H9 (cell line): Measurements from ENCODE around the gene ALG14. TPM values are rescaled to one million over a fixed set of nuclear protein-coding genes. Genes with fewer than 3 reads are reported as not detected.

ENCODE experiments used
- DNase-seq: peaks from one replicate; pipeline ENCODE4 v3.0.0-alpha.2; 2017
- H2AFZ ChIP-seq: one replicate; pipeline ENCODE4 v1.6.1; 2013; ENCODE audit warnings: mild to moderate bottlenecking, low read length, control low read depth, moderate library complexity
- H2AK5ac ChIP-seq: 2 replicates; pipeline ENCODE4 v1.6.1; 2013; ENCODE audit warnings: low read length, control low read depth, mixed read lengths; ENCODE audit not compliant: insufficient read length
- H2BK120ac ChIP-seq: one replicate; pipeline ENCODE4 v1.6.1; 2013; ENCODE audit warnings: low read depth, mild to moderate bottlenecking, low read length, control low read depth, inconsistent platforms; ENCODE audit not compliant: poor library complexity, severe bottlenecking
- H2BK12ac ChIP-seq: 2 replicates; pipeline ENCODE4 v1.6.1; 2013; ENCODE audit warnings: low read length, control low read depth, mixed read lengths, low read depth; ENCODE audit not compliant: insufficient read length
- H2BK15ac ChIP-seq: 2 replicates; pipeline ENCODE4 v1.6.1; 2013; ENCODE audit warnings: low read depth, low read length, control low read depth
- H2BK20ac ChIP-seq: one replicate; pipeline ENCODE4 v1.6.1; 2013; ENCODE audit warnings: low read depth, mild to moderate bottlenecking, low read length, control low read depth, inconsistent platforms; ENCODE audit not compliant: poor library complexity, severe bottlenecking
- H2BK5ac ChIP-seq: 2 replicates; pipeline ENCODE4 v1.6.1; 2013; ENCODE audit warnings: low read length, control low read depth, mixed read lengths; ENCODE audit not compliant: insufficient read length
- H3K14ac ChIP-seq: 2 replicates; pipeline ENCODE4 v1.6.1; 2013; ENCODE audit warnings: low read length, control low read depth; ENCODE audit not compliant: insufficient read depth
- H3K18ac ChIP-seq: 2 replicates; pipeline ENCODE4 v1.6.1; 2013; ENCODE audit warnings: low read depth, mild to moderate bottlenecking, mixed read lengths, low read length, control low read depth; ENCODE audit not compliant: insufficient read length
- H3K23ac ChIP-seq: 2 replicates; pipeline ENCODE4 v1.6.1; 2013; ENCODE audit warnings: low read length, control low read depth, mixed read lengths, low read depth; ENCODE audit not compliant: insufficient read length
- H3K23me2 ChIP-seq: 2 replicates; pipeline ENCODE4 v1.6.1; 2013; ENCODE audit warnings: low read depth, mild to moderate bottlenecking, mixed read lengths, low read length, control low read depth; ENCODE audit not compliant: insufficient read length, poor library complexity, severe bottlenecking
- H3K27ac ChIP-seq: 2 replicates; pipeline ENCODE4 v1.5.1; 2013; ENCODE audit warnings: low read length, control low read depth, mixed read lengths, low read depth; ENCODE audit not compliant: insufficient read length
- H3K27me3 ChIP-seq: 2 replicates; pipeline ENCODE4 v1.6.1; 2013; ENCODE audit warnings: low read length, control low read depth, inconsistent platforms; ENCODE audit not compliant: insufficient read depth
- H3K4ac ChIP-seq: 2 replicates; pipeline ENCODE4 v1.6.1; 2013; ENCODE audit warnings: low read depth, mild to moderate bottlenecking, control low read depth, inconsistent platforms, low read length, moderate library complexity
- H3K4me1 ChIP-seq: 2 replicates; pipeline ENCODE4 v1.6.1; 2013; ENCODE audit warnings: low read length, control low read depth, inconsistent platforms; ENCODE audit not compliant: insufficient read depth
- H3K4me2 ChIP-seq: 2 replicates; pipeline ENCODE4 v1.6.1; 2013; ENCODE audit warnings: low read length, control low read depth, mixed read lengths; ENCODE audit not compliant: insufficient read length, insufficient read depth
- H3K56ac ChIP-seq: 2 replicates; pipeline ENCODE4 v1.6.1; 2013; ENCODE audit warnings: low read depth, mild to moderate bottlenecking, mixed read lengths, low read length, control low read depth; ENCODE audit not compliant: insufficient read length
- H3K79me1 ChIP-seq: 2 replicates; pipeline ENCODE4 v1.6.1; 2013; ENCODE audit warnings: low read depth, mild to moderate bottlenecking, moderate library complexity, low read length, control low read depth, inconsistent platforms; ENCODE audit not compliant: insufficient read depth, poor library complexity, severe bottlenecking
- H3K79me2 ChIP-seq: 2 replicates; pipeline ENCODE4 v1.6.1; 2013; ENCODE audit warnings: low read length, control low read depth, inconsistent platforms; ENCODE audit not compliant: insufficient read depth
- H3K9ac ChIP-seq: 2 replicates; pipeline ENCODE4 v1.6.1; 2013; ENCODE audit warnings: low read length, control low read depth, mixed read lengths; ENCODE audit not compliant: insufficient read length; ENCODE audit errors: extremely low read depth
- H3K9me3 ChIP-seq: one replicate; pipeline ENCODE4 v1.6.1; 2013; ENCODE audit warnings: low read depth, low read length, inconsistent platforms; ENCODE audit not compliant: control insufficient read depth
- H3T11ph ChIP-seq: one replicate; pipeline ENCODE4 v1.6.1; 2013; ENCODE audit warnings: mild to moderate bottlenecking, low read length, control low read depth, inconsistent platforms
- H4K20me1 ChIP-seq: one replicate; pipeline ENCODE4 v1.6.1; 2013; ENCODE audit not compliant: control insufficient read depth, insufficient read length, insufficient read depth
- H4K5ac ChIP-seq: 2 replicates; pipeline ENCODE4 v1.6.1; 2013; ENCODE audit warnings: low read depth, mild to moderate bottlenecking, mixed read lengths, low read length, control low read depth; ENCODE audit not compliant: insufficient read length
- H4K8ac ChIP-seq: replicated peaks from 2 replicates; pipeline ENCODE4 v1.6.1; 2013; ENCODE audit warnings: low read length, control low read depth, mixed read lengths, low read depth; ENCODE audit not compliant: insufficient read length
- H4K91ac ChIP-seq: 2 replicates; pipeline ENCODE4 v1.6.1; 2013; ENCODE audit warnings: low read depth, mild to moderate bottlenecking, moderate library complexity, mixed read lengths, low read length, control low read depth; ENCODE audit not compliant: insufficient read length
- H3K27ac Mint-ChIP-seq, 3 experiments: 2 replicates in 2 of 3; 3 replicates in 1 of 3; pipeline ENCODE4 v1.8.0; 2020 to 2021; ENCODE audit warnings: mixed read lengths in 3 of 3, mild to moderate bottlenecking in 1 of 3, moderate library complexity in 1 of 3
- H3K27me3 Mint-ChIP-seq: 2 replicates; pipeline ENCODE4 v1.8.0; 2021; ENCODE audit warnings: low read depth, mild to moderate bottlenecking, moderate library complexity, mixed read lengths
- H3K36me3 Mint-ChIP-seq, 3 experiments: 2 replicates in 2 of 3; 3 replicates in 1 of 3; pipeline ENCODE4 v1.8.0; 2020 to 2021; ENCODE audit warnings: low read depth in 3 of 3, mixed read lengths in 3 of 3; ENCODE audit not compliant: insufficient read depth in 1 of 3
- H3K4me1 Mint-ChIP-seq, 2 experiments: 2 replicates each; pipeline ENCODE4 v1.8.0; 2020; ENCODE audit warnings: mixed read lengths in 2 of 2
- H3K4me3 Mint-ChIP-seq, 2 experiments: 2 replicates in 1 of 2; 3 replicates in 1 of 2; pipeline ENCODE4 v1.8.0; 2020 to 2021; ENCODE audit warnings: mild to moderate bottlenecking in 2 of 2, mixed read lengths in 2 of 2, moderate library complexity in 1 of 2
- H3K9me3 Mint-ChIP-seq, 2 experiments: 2 replicates in 1 of 2; 3 replicates in 1 of 2; pipeline ENCODE4 v1.8.0; 2020; ENCODE audit warnings: mild to moderate bottlenecking in 2 of 2, mixed read lengths in 2 of 2, moderate library complexity in 1 of 2
- CTCF ChIP-seq: fragments of 200-600 bp; sonication (generic); conservative IDR thresholded peaks from 3 replicates; pipeline ENCODE4 v1.8.0; 2021; ENCODE audit warnings: antibody characterized with exemption, mild to moderate bottlenecking
- WGBS: extraction: QIAGEN DNeasy Blood & Tissue Kit; methylation state at CpG from one replicate; pipeline ENCODE4 v1.1.7; 2013; ENCODE audit warnings: missing lambda C conversion rate, low lambda C conversion rate, mixed read lengths; ENCODE audit not compliant: insufficient read length; ENCODE audit errors: extremely low coverage; 5-methylcytosine and 5-hydroxymethylcytosine counted together
- total RNA-seq: library from RNA; stranded (reverse); gene quantifications from 2 replicates; pipeline ENCODE4 v1.2.1, GENCODE V29; 2021

Gene ALG14
- total RNA-seq, 1 experiment from 2014 or later, result 2.5 TPM

GRCh38 chr1:94992161-94992560 is 80.6 kb downstream of the ALG14 start:
- no peak overlapping the region for H3K27ac ChIP-seq
- H3K79me2 ChIP-seq, result no peaks in the 10 kb centered on the region
- Mint-ChIP-seq H3K27me3 (no peaks in the 10 kb centered on the region), H3K4me3 (no peak overlapping the region), H3K36me3 (no peaks in the 10 kb centered on the region), H3K4me1 (no peaks in the 10 kb centered on the region), H3K27ac (no peak overlapping the region), H3K9me3 (no peaks in the 10 kb centered on the region)
- H2BK120ac ChIP-seq, result no peak overlapping the region
- no peak overlapping the region for H3K23ac ChIP-seq
- no peak overlapping the region for H2AK5ac ChIP-seq
- no peak overlapping the region for H3K56ac ChIP-seq
- H2BK20ac ChIP-seq, result no peak overlapping the region
- DNase-seq, result no peak
- H3K14ac ChIP-seq, result no peak overlapping the region
- no peak overlapping the region for H3T11ph ChIP-seq
- no peaks in the 10 kb centered on the region for H3K23me2 ChIP-seq
- H3K79me1 ChIP-seq, result no peaks in the 10 kb centered on the region
- H3K4ac ChIP-seq, result no peak overlapping the region
- H4K91ac ChIP-seq, result no peak overlapping the region
- H3K27me3 ChIP-seq, result no peaks in the 10 kb centered on the region
- H4K8ac ChIP-seq, result no peak overlapping the region
- no peak overlapping the region for H2BK12ac ChIP-seq
- no peak overlapping the region for H2AFZ ChIP-seq
- no peak for TF ChIP-seq CTCF
- H3K18ac ChIP-seq, result no peak overlapping the region
- H4K5ac ChIP-seq, result no peak overlapping the region
- no peaks in the 10 kb centered on the region for H4K20me1 ChIP-seq
- no peak overlapping the region for H2BK15ac ChIP-seq
- no peak overlapping the region for H2BK5ac ChIP-seq
- no peaks in the 10 kb centered on the region for H3K9me3 ChIP-seq
- WGBS, result no CpG with 5 or more reads among the region's 5 CpGs
- H3K4me1 ChIP-seq, result no peaks in the 10 kb centered on the region
- H3K9ac ChIP-seq, result no peak overlapping the region
- no peak overlapping the region for H3K4me2 ChIP-seq
